A673 (cell line): ENCODE results near the gene JAML.

Source experiments
- EZH2 ChIP-seq: fragments of 200-600 bp; sonication (generic); IDR thresholded peaks from 2 replicates; pipeline ENCODE4 v1.6.1; 2017; ENCODE audit warnings: borderline replicate concordance, low read depth, mild to moderate bottlenecking, mixed read lengths, antibody characterized with exemption, low read length; ENCODE audit not compliant: poor library complexity, severe bottlenecking
- TF ChIP-seq, protein P1 (sequence below): fragments of 300-800, 200-600 bp; sonication (generic); conservative IDR thresholded peaks from 2 replicates; pipeline ENCODE4 v1.5.1; 2017; ENCODE audit warnings: low read depth, mild to moderate bottlenecking, antibody characterized with exemption, low read length, moderate library complexity, mixed read lengths

DNA sequence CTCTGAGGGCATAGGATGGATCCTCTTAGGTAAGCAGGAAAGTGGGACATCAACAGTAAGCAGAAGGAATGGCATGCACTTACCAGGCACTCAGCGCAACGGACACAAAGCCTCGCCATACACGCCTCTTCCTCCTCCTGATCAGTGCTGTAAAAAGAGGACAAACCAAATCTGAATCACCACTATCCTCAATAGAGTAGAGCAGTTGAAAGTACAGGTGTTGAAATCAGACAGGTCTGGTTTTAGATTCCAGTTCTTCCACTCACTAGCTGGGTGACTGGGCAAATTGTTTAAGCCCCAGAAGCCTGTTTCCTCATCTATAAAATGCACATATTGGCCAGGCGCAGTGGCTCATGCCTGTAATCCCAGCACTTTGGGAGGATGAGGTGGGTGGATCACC is 8.6 kb upstream of the JAML start:
- TF ChIP-seq, protein P1, sequence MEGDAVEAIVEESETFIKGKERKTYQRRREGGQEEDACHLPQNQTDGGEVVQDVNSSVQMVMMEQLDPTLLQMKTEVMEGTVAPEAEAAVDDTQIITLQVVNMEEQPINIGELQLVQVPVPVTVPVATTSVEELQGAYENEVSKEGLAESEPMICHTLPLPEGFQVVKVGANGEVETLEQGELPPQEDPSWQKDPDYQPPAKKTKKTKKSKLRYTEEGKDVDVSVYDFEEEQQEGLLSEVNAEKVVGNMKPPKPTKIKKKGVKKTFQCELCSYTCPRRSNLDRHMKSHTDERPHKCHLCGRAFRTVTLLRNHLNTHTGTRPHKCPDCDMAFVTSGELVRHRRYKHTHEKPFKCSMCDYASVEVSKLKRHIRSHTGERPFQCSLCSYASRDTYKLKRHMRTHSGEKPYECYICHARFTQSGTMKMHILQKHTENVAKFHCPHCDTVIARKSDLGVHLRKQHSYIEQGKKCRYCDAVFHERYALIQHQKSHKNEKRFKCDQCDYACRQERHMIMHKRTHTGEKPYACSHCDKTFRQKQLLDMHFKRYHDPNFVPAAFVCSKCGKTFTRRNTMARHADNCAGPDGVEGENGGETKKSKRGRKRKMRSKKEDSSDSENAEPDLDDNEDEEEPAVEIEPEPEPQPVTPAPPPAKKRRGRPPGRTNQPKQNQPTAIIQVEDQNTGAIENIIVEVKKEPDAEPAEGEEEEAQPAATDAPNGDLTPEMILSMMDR, result no peak
- TF ChIP-seq EZH2, result no peak
